WERI-Rb-1 (cell line): ENCODE data around the gene ZRANB1.

Experiments
- DNase-seq: peaks from one replicate; pipeline ENCODE4 v3.0.0-alpha.2; 2020
- H3K27ac ChIP-seq: fragments of 250-450 bp; sonication (Bioruptor Pico); 2 replicates; pipeline ENCODE4 v1.5.1; 2020; ENCODE audit warnings: mild to moderate bottlenecking, moderate library complexity
- H3K27me3 ChIP-seq: fragments of 250-450 bp; sonication (Bioruptor Pico); 2 replicates; pipeline ENCODE4 v1.5.1; 2021; ENCODE audit warnings: mild to moderate bottlenecking, low read depth, moderate library complexity; ENCODE audit not compliant: insufficient read depth, severe bottlenecking
- H3K36me3 ChIP-seq: fragments of 250-450 bp; sonication (Bioruptor Pico); 2 replicates; pipeline ENCODE4 v1.5.1; 2020; ENCODE audit warnings: mild to moderate bottlenecking, moderate library complexity
- H3K4me3 ChIP-seq: 2 replicates; pipeline ENCODE4 v1.5.1; 2011; ENCODE audit warnings: low read depth, mild to moderate bottlenecking, control low read depth, low read length
- H3K9me3 ChIP-seq: fragments of 250-450 bp; sonication (Bioruptor Pico); 2 replicates; pipeline ENCODE4 v1.5.1; 2021; ENCODE audit warnings: mild to moderate bottlenecking, moderate library complexity; ENCODE audit not compliant: severe bottlenecking
- CTCF ChIP-seq: IDR thresholded peaks from 2 replicates; pipeline ENCODE4 v1.5.1; 2011; ENCODE audit warnings: low read depth, mild to moderate bottlenecking, control low read depth, inconsistent platforms, low read length

ZRANB1 gene

GRCh38 chr10:125015356-125015944, 73.5 kb downstream of the ZRANB1 start:
- Histone ChIP-seq H3K4me3 (no peak overlapping the region), H3K9me3 (peaks cover 7% of the 10 kb centered on the region), H3K36me3 (peaks cover 57% of the 10 kb centered on the region), H3K27ac (no peak overlapping the region), H3K27me3 (no peaks in the 10 kb centered on the region)
- TF ChIP-seq CTCF = no peak
- DNase-seq = no peak

GRCh38 chr10:125016123-125016522, 74.2 kb downstream of the ZRANB1 start:
- no peaks in the 10 kb centered on the region for H3K27me3 ChIP-seq
- H3K9me3 ChIP-seq = peaks cover 7% of the 10 kb centered on the region
- no peak for TF ChIP-seq CTCF
- H3K27ac ChIP-seq = peak overlapping the region; percentile 66; the same call in 1 of the 2 replicates
- no peak overlapping the region for H3K4me3 ChIP-seq
- peaks cover 64% of the 10 kb centered on the region for H3K36me3 ChIP-seq
- no peak for DNase-seq

GRCh38 chr10:125016611-125017202, 74.8 kb downstream of the ZRANB1 start:
- Histone ChIP-seq H3K9me3 (peaks cover 7% of the 10 kb centered on the region), H3K36me3 (peaks cover 59% of the 10 kb centered on the region), H3K27me3 (no peaks in the 10 kb centered on the region), H3K4me3 (no peak overlapping the region), H3K27ac (peak overlapping the region; percentile 66)
- peak; percentile 61 for DNase-seq
- TF ChIP-seq CTCF = no peak

GRCh38 chr10:125017547-125018298, 75.8 kb downstream of the ZRANB1 start:
- no peak for TF ChIP-seq CTCF
- peaks cover 60% of the 10 kb centered on the region for H3K36me3 ChIP-seq
- peak overlapping the region; percentile 66 for H3K27ac ChIP-seq
- peaks cover 7% of the 10 kb centered on the region for H3K9me3 ChIP-seq
- H3K4me3 ChIP-seq = no peak overlapping the region
- DNase-seq = peak; percentile 60
- H3K27me3 ChIP-seq = no peaks in the 10 kb centered on the region

- Histone ChIP-seq H3K9me3 (peaks cover 7% of the 10 kb centered on the region), H3K4me3 (no peak overlapping the region), H3K36me3 (peaks cover 54% of the 10 kb centered on the region), H3K27me3 (no peaks in the 10 kb centered on the region), H3K27ac (peak overlapping the region; percentile 66)
- TF ChIP-seq CTCF = no peak
- no peak for DNase-seq
Observed at GRCh38 chr10:125018576-125019143, 76.7 kb downstream of the ZRANB1 start.
